GM19240 (cell line): Measurements from ENCODE around the gene MEIS3.

Experiments used
- DNase-seq: peaks from one replicate; pipeline ENCODE4 v3.0.0; 2011; ENCODE audit warnings: low spot score; ENCODE audit not compliant: insufficient read length

The MEIS3 gene

GRCh38 chr19:47363758-47364531 is 55.4 kb downstream of the MEIS3 start:
- no peak for DNase-seq

GRCh38 chr19:47362321-47362720 is 57.0 kb downstream of the MEIS3 start:
- DNase-seq = no peak

GRCh38 chr19:47358936-47359335 is 60.4 kb downstream of the MEIS3 start:
- no peak for DNase-seq

- DNase-seq = no peak
These were observed 61.3 kb downstream of the MEIS3 start for GRCh38 chr19:47357788-47358680.

GRCh38 chr19:47356900-47357299 is 62.4 kb downstream of the MEIS3 start:
- DNase-seq = no peak

- no peak for DNase-seq
These were observed 66.0 kb downstream of the MEIS3 start for GRCh38 chr19:47353307-47353712.
